HG02981 (cell line): ENCODE results near the gene PINK1.

Source experiments
- ATAC-seq: cut with Tn5 transposase; IDR thresholded peaks from one replicate; pipeline ENCODE4 v1.9.1; 2021; ENCODE audit warnings: mild to moderate bottlenecking, moderate library complexity; ENCODE audit not compliant: unreplicated experiment

Gene PINK1

DNA sequence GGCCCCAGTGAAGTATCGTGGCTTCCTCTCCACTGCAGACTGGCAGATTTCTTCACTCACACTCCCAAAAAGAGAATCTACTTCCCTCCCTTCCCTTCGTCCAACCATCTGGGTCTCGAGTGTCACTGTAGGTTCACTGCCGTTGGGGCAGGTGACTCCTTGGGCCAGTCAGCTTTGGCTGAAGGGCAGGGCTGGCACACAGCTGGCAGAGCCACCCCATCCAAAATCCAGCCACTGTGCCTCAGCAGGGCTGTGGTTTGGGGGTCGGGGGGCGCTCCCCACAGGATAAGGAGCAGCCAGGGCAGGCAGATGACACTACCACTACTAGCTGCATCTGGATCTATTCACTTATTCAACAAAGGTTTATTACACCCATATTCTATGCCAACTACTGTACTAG, 9.8 kb downstream of the PINK1 start:
- ATAC-seq: no peak

DNA sequence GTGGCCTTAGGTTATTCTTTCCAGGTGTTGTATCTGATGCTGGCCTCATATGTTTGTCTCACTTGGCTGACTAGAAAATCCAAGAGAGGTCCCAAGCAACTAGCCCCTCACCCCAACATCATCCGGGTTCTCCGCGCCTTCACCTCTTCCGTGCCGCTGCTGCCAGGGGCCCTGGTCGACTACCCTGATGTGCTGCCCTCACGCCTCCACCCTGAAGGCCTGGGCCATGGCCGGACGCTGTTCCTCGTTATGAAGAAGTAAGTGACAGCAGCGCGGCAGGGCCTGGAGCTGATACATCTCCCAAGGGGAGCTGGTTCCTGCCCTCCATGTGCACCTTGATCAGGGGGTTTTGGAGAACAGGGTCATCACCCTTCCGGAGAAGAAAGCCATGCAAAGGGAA, 11.2 kb downstream of the PINK1 start:
- ATAC-seq: no peak

DNA sequence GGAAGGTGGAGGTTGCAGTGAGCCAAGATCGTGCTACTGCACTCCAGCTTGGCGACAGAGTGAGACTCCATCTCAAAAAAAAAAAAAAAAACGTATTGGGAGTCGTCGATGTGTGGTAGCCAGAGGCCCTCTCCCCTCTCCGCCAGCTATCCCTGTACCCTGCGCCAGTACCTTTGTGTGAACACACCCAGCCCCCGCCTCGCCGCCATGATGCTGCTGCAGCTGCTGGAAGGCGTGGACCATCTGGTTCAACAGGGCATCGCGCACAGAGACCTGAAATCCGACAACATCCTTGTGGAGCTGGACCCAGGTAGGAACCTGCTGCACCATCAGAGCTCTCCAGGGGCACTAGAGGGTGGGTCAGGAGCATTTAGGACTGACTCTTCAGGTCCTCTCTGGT, 12.2 kb downstream of the PINK1 start:
- ATAC-seq: no peak

DNA sequence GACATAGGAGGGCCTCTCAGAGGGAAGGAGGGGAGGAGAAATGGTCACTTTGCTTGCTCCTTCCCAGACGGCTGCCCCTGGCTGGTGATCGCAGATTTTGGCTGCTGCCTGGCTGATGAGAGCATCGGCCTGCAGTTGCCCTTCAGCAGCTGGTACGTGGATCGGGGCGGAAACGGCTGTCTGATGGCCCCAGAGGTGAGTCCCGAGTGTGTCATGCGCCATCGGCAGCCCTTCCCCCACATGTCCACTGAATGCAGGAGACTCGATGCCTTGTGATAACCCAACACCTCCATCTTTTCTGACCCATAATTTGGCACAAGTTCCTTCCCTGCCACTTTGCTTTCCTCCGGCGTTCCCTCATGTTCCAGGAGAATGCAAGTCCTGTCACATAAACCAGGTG, 15.2 kb downstream of the PINK1 start:
- no peak for ATAC-seq

DNA sequence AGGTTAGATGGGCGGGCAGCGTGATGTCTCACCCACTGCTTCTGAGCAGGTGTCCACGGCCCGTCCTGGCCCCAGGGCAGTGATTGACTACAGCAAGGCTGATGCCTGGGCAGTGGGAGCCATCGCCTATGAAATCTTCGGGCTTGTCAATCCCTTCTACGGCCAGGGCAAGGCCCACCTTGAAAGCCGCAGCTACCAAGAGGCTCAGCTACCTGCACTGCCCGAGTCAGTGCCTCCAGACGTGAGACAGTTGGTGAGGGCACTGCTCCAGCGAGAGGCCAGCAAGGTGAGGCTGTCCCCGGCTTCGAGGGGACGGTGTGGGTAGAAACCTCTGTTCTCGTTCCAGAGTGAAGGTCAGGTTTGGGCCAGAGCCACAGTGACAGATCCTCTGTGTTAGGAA, 15.7 kb downstream of the PINK1 start:
- no peak for ATAC-seq

DNA sequence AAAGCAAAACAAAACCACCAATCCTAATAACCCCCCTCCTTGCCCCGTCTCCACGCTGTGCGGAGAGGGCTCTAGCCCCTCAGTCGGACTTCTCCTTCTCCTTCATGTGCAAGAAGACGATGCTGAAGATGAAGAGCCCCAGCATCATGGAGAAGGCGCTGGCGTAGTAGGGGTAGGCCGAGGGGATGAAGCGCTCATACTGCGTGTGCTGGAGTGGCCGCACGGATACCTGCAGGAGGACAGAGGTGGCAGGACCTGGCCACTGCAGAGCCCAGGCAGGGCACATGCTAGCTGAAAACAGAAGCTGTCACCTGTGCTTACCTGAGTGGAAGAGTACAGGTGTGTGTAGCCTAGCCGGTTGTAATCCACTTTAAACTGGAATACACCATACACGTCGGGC, 19.0 kb downstream of the PINK1 start:
- no peak for ATAC-seq

DNA sequence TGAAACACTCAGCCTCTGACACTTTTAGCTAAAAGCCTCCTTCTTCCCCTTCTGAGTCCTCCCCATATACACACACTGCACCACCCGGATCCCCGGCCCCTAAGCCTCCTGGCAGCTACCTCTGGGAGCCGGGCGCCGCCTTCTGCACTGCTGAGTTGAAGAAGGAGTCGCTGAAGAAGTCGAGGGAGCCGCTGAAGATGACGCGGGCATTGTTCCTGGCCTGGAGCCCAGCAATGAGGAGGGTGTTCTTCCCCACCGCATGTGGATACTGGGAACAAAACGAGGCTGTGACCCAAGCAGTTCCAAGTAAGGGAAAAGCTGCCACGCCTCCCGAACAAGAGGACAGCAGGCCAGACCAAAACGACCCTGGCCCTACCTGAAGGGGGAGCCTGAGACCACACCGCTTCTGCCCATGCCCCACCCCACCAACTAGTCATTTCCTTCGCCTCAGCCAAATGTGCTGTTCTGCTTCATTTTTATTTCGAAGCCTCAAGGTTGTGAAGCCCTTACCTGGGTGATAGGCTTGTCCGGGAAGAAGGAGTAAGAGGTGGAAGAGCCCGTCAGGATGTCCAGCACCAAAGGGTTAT, 20.9 kb downstream of the PINK1 start:
- no peak for ATAC-seq

DNA sequence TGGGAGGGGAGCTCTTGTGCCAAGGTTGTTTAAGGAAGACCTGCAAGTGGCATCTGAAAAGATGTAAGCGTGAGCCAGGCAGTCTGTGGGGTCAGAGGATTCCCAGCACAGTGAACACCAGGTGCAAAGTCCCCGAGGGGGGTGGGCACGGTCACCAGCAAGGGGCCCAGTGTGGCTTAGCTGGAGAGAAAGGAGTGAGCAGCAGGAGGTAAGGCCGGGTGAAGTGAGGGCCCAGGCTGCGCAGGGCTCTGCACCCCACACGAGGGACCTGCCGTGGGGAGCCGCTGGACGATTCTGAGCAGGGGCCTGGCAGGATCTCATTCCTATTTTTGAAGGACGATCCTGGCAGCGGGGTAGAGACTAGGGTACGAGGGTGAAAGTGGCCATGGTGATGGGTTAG, 23.8 kb downstream of the PINK1 start:
- ATAC-seq: no peak

DNA sequence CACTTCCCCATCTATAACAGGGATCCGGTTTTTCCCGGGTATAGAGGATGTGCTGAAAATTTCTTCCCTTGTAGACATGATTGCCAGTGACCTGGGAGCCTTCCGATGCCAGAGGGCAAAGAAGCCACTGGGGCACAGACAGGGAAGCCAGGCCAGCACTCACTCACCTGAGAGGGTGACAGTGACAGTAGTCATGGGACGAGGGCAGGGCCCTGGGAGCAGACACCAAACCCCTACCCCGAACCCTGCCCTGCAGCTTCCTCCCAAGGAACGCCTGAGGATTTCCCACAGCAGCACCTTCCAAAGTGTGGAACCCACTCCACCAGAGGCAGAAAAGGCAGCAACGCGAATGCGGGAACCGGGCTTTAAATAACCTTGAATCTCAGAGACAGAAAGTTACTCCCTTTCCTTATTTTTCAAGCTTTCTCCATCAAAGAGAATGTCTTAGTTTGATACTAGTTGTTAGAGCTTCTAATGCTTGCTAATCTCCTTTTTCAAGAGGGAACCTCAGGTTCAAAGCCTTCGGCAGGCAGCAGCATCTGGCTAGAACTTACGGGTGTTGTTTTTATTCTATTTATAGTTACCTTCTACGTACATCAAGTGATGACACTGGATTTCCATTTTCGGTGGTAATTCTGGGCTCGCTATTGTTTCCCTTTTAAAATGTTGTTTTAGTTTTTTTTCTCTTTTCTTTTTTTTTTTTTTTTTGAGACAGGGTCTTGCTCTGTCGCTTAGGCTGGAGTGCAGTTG, 25.1 kb downstream of the PINK1 start:
- no peak for ATAC-seq

DNA sequence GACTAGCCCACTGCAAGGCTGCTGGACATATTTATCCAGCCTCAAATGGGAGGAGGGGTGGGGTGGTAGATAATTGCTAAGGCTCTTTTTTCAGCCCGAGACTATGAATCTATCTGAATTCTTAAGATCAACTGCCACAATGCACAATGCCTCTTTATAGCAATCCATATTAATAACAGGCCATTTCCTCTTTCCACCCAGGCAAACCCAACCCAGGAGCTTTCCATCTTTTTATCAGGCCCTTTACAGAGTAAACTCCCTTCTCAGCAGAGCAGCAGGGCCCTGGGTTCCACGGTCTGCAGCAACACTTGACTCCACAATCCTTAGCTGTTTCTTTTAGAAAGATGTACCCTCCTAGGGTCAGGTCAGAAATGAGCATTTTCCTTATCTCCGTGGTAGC, 27.1 kb downstream of the PINK1 start:
- no peak for ATAC-seq

DNA sequence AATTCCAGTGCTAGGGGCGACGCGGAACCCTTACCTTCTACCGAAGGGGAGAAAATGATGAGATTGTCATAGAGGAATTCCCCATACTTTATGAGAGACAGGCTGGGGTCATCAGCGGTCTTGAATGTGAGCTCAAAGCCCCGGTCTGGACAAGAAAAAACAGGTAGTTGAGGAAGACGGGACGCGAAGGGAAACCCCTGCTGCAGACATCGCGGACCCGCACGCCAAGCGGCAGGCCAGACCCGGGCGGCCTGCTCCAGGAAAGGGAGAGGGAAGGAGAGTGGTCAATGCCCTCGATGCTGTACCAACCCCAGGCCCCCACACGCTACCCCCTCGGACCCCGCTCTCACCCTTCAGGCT, 27.6 kb downstream of the PINK1 start:
- no peak for ATAC-seq

DNA sequence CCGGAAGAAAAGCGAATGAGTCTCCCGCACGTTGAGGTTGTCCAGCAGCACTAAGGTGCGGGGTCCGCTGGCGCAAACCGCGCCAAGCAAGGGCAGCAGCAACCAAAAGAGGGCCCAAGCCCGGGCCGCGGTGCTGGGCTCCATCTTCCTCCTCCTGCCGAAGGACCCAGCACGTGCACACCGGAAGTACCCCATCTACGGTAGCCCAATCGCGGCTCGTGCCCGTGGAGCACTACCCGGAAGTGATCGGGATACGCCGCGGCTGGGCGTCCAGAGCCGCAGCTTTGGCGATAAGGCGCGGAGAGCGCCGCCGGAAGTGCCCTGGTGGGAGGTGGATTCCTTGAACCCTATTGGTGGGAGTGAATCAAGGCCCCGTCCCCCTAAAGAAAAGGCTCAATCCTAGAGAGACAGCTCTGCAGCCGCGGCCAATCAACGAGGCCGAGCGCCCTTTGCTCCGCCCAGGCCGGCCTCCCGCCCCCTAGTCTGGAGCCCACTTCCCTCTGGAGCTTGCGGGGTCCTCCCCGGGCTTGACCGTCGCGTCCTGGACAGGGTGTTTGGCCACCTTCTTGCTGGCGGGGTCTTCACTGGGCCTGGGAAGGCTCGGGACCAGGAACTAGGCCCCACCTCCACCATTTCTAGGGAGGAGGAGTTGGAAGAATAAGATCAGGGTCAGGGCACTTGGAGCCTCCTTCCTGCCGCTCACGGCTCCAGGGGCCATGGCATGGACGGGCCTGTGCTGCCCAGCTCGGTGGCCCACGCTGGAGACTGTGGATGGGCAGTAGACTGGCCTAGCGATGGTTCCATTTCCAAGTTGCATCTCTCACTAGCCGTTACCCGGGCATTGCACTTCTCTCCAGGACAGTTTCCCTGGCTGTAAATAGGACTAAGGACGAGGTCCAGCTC, 28.2 kb downstream of the PINK1 start, which contains the start of gene DDOST:
TSS of gene DDOST (minus strand) at position 163 of the 903 bp plus-strand sequence. CDS start at position 144, 19 bp downstream.
- peak; percentile 97 for ATAC-seq

DNA sequence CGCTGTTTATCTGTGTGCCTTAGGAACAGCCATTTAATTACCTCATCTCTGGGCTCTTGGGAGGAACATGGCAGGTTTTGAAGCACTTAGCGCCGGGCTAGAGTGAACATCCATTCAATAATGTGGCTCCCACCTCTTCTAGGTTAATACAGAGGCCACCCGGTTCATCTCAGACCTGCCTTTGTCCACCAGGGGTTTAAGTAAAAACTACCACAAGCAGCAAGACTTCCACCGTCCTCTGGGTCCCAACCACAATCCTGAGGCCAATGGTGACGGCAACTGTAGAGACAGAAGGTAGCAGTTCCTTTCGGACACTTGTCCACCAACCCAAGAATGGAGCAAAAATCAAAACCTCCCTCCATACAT, 28.8 kb downstream of the PINK1 start:
- no peak for ATAC-seq

DNA sequence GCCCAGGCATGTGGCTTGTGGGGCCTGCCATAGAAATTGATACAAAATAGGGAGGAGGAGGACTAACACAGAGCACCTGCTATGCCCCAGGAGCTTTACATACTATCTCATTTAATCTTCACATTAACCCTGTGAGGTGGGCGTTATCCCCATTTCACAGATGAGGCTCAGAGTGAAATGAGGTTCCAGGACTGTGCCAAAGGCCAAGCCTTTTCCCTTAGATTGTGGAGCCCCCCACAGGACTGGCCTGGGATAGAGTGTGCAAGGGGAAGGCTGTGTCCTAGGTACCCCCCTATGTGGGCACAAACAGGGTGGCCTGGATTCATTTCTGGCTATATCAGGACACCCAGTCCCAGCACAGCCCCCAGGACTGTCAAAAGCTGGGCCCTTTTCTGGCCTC, 30.1 kb downstream of the PINK1 start:
- no peak for ATAC-seq

DNA sequence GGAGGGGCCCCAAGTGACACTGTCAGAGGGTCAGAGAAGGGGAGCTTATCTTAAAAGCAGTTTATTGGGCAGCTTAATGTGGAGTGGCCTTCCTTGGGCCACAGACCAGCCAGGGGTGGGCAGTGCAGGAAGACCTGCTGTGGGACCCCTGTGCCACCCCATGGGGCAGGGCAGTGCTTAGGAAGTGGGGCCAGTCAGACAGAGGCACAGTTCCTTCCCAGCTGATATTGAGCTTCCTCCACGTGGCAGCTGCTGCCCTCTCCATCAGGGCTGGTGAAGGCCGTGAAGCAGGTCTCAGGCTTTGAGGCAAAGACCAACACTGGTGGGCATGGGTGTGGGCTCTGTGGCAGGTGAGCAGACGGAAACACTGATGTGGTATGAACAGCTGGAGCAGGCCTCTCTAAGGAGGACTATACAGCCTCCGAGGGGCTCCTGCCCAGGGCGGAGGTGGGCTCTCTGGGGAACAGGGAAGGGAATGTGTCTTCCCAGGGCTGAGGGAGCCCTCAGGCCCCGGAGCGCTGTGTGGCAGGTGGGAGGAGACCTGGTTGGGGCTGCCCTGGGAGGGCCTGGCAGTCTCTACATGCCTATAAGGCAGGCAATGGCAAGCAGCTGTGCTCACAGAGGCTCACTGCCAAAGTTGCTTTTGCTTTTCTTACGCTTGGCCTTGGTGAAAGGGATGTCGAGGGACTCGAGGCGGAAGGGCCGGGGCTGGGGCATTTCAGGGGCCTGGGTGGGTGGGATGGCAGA, 30.9 kb downstream of the PINK1 start:
- ATAC-seq: no peak

DNA sequence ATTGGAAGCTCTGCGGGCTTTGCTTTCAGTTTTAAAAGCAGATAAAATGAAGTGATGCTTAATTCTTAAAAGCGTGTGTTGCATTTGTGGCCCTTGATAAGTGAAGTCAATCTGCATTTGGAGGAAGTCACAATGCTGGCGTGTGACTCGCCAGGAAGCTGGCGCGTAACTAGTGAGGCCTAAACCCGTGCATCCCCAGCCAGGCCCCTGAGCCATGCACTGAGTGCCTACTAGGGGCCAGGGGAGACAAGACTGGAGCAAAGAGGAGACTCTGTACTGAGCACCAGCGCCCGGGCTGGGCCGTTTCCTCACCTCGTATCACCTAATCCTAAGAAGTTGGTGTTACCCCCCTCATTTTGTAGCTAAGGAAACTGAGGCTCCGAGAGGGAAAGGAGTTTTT, 32.5 kb downstream of the PINK1 start:
- no peak for ATAC-seq

DNA sequence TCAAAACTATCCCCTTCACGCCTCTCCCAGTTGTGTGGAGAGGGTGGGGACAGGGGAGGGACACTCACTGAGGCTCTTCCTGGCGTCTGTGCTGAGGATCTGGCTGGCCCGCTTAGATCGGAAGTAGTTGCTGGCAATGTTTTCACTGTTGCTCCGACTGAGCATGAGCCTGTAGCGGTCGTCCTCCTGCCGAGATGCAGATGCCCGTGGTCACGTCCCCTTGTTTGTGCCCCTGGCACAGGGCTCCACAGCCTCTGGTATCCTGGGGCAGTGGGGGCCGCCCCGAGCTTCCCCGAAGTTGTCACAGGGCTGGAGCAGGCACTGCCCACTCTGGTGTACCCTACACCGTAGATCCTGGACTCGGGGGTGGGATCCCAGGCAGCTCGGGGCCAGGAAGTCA, 32.9 kb downstream of the PINK1 start:
- ATAC-seq: no peak

DNA sequence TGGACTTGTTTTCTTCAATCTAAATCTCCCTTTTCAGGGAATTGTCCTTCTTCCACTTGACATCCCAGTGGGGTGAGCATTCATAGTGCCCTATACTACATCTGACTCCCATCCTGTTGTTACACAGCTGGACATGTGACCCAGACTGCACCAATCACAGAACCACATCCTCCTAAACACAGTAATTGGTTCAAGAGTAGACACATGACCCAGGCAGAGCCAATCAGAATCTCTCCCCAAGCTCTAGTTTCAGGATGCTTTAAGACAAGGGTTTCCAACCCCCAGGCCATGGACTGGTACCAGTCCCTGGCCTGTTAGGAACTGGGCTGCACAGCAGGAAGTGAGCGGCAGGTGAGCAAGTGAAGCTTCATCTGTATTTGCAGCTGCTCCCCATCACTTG, 33.5 kb downstream of the PINK1 start:
- no peak for ATAC-seq

DNA sequence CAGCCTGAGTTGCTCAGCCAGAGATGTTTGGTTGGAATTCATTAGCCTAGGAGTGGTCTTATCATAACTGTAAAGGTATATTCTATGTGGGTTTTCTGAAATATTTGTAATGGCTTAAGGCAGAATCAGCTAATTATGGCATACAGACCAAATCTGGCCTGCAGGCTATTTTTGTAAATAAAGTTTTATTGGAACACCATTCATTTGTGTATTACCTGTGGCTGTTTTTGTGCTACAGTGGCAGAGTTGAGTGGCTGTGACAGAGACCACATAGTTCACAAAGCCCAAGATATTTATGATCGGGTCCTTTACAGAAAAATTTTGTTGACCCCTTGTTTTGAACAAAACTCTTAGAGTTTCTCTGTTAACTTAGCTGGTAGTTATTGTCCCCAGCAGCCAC, 35.3 kb downstream of the PINK1 start:
- ATAC-seq: no peak

DNA sequence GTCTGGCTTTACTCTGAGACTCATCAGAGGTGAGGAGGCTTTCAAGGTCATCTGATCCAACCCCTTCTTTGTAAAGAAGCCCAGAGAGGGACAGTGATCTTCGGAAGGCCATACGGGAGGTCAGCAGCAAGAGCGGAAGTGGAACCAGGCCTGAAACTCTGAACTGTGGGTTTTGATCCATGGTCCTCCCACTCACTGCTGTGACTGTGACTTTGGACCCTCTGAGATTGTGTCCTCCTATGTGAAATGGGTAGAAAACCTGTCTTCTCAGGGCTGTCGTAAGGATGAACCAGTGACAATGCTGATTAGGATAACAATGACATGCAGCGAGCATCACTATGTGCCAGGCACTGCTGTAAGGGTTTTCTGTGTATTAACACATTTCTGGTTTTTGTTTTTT, 37.7 kb downstream of the PINK1 start:
- no peak for ATAC-seq

DNA sequence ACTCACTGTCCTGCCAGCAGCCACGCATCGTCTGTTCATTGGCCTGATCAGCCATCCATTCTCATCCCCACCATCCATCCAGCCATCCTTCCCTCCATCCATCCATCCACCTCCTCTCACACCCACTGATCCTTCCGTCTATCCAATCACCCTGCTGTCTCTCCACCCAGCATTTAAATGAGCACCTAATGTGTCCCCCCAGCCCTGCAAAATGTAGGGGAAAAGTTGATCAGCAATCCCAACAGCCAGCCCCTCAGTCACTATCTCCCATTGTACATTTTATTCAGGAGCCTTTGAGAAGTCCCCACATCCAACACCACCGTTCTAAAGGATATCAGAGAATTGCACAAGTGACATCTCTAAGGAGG, 39.0 kb downstream of the PINK1 start:
- ATAC-seq: no peak
